PC-9 (cell line): ENCODE data around the gene TSHZ2.

Source experiments
- EZH2 ChIP-seq: fragments of 200-600 bp; sonication (generic); IDR thresholded peaks from 2 replicates; pipeline ENCODE4 v1.8.0; 2017; ENCODE audit warnings: antibody characterized with exemption, low read depth
- TF ChIP-seq, protein P1 (sequence below): fragments of 200-600 bp; sonication (generic); conservative IDR thresholded peaks from 2 replicates; pipeline ENCODE4 v1.6.1; 2017; ENCODE audit warnings: mixed run types, antibody characterized with exemption, mild to moderate bottlenecking, moderate library complexity

DNA sequence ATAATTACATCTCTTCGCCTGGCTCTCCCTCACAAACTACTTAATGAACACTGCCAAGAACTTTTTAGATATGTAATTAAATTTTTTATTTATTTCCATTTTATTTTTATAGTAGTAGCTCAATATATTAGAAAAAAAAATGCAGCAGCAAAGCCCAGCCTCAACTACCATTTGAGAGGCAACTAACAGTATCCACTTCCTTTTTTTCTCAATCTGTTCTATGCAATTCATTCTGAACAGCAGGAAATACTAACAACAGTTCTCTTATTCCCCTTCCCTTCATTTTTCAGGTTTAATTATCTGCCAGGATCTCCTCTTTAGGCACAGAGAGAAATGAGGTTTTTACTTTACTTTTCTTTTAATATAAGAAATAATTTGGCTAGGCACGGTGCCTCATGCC, 508.8 kb downstream of the TSHZ2 start:
- TF ChIP-seq, protein P1, sequence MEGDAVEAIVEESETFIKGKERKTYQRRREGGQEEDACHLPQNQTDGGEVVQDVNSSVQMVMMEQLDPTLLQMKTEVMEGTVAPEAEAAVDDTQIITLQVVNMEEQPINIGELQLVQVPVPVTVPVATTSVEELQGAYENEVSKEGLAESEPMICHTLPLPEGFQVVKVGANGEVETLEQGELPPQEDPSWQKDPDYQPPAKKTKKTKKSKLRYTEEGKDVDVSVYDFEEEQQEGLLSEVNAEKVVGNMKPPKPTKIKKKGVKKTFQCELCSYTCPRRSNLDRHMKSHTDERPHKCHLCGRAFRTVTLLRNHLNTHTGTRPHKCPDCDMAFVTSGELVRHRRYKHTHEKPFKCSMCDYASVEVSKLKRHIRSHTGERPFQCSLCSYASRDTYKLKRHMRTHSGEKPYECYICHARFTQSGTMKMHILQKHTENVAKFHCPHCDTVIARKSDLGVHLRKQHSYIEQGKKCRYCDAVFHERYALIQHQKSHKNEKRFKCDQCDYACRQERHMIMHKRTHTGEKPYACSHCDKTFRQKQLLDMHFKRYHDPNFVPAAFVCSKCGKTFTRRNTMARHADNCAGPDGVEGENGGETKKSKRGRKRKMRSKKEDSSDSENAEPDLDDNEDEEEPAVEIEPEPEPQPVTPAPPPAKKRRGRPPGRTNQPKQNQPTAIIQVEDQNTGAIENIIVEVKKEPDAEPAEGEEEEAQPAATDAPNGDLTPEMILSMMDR = no peak
- no peak for TF ChIP-seq EZH2
